GM04503 (cell line): ENCODE results near the gene MRPS24.
"Not testable (repeated sequence)": the region's sequence is repeated elsewhere in the genome, so short reads cannot be mapped to it uniquely, and the experiment has no call there.

Experiments
- DNase-seq: peaks from one replicate; pipeline ENCODE4 v3.0.0-alpha.2; 2012; ENCODE audit warnings: low read depth

Gene MRPS24

DNA sequence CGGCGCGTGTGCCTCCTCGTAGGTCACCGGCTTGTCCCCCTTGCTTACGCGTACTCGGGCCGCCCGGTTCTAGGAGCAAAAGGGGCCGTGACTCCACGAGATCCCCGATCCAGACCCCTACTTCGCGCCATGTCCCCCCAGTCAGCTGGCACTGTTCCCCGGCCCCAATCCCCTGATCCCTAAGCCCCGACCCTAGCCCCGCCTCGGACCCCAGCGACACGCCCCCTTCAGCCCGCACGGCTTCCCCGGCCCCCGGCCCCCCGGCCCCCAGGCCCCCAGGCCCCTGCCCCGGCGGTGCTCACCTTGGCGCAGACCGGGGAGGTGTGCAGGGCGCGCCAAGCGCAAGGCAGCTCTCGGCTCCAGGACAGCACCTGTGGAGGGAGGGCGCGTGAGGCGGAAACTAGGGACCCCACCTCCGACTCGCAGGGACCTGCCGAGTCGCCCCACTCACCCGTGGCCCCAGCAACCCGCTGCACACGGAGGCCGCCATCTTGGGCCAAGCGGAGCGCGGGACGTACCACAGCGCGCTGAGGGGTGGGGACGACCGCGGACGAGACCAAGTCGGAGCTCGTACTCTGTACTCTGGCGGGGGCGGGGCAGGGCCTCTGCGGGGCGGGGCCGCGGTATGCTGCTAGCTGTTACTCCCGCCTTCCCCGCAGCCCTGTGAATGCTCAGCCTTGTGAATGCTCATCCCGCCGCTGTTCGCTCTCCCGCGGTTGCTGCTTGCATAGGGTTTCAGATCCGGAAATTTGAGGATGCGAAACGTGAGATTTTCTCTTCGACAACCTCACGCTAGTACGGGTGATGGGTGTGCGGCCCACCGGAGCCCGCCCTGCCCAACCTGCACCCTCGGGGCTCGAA lies at the start of gene MRPS24:
Gene MRPS24, minus strand, starts transcription at position 512 of the 861 bp plus-strand sequence. Its CDS starts 22 bp downstream, at position 490.
- DNase-seq, result peak; percentile 56

- DNase-seq, result no peak
Observed at GRCh38 chr7:43915907-43916306, 46.6 kb upstream of the MRPS24 start.

DNA sequence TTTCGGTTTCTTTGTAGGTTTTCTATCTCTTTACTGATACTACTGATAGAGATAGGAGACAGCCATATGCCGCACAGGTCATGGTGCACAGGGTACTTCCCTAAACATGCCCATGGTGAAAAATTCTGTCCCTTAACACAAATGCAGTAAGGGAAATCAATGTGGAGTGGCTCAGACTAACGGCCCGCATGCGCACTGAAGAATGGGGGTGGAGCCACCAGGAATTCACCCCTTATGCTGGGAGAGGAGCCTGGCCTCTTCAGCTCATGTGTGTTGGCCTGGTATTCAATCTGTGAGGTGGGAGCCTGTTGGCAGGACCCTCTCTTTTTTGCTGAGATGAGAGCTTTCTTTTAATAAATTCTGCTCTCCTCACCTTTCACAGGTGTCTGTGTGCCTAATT lies 45.5 kb upstream of the MRPS24 start:
- DNase-seq, result no peak

DNA sequence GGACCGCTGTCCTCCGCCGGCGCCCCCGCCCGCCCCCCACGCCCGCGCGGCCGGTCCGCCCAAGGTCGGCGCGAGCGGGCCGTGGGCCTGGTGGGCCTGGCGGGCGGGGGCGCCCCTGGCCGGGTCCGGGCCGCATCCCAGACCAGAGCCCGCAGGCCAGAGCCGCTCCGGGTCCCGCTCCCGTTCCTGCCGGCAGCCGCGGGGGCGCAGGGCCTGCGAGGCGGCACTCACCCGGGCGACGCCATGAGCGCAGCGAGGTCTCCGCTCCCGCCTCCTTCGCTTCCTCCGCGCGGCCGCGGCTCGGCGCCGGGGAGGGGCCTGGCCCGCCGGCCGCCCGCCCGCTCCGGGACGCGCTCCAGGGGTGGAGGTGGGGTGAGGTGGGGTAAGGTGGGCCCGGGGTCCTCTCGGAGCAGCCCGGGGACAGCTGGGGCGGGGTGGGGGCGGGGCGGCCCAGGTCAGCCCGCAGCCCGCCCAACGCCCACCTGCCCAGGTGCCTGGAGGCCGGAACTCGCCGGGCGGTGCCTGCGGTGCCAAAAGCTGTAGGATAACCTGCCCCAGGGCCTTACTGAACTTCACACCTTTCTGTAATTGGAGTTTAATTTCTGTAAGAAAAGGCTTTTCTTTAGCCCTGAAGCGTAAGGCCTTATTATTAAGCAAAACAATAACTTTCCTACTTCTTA lies 37.2 kb upstream of the MRPS24 start, which contains the start of gene URGCP:
Gene URGCP, minus strand, starts transcription at position 266 of the 680 bp plus-strand sequence. Its CDS starts 21 bp downstream, at position 245.
- DNase-seq, result no peak

GRCh38 chr7:43905956-43906330 lies 36.6 kb upstream of the MRPS24 start:
- DNase-seq, result no peak

DNA sequence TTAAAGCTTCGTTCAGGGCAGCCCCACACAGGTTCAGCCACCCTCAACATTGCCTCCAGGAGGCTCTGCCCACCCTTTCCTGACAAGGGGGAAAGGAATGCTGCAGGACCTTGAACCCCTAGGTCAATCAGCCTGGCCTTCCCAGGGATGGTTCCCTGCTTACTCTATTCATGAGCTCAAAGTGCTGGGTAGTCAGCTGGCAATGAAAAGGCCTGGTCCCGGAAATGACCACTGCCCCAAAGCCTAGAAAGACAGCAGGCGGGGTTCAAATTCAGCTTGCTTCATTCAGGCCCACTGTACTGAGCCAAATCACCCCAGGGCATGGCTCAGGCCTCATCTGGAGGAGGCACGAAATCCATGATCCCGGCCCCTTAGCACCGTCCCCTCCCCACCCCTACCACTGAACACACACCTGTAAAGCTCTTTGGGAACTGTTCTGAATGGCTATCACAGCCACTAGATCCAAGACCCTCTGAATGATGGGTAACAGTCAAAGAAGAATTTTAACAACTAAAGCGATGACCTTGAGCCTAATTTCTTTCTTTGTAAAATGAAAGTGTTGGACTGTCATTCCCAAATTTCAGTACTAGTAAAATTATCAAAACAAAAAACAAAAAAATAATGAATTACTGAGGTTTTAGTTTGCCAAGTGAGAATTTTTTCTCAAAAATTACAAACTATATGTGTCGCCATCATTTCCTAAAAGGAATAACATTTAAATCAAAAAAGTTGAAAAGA lies 36.1 kb upstream of the MRPS24 start:
- no peak for DNase-seq

GRCh38 chr7:43904533-43905208 lies 35.4 kb upstream of the MRPS24 start:
- no peak for DNase-seq

DNA sequence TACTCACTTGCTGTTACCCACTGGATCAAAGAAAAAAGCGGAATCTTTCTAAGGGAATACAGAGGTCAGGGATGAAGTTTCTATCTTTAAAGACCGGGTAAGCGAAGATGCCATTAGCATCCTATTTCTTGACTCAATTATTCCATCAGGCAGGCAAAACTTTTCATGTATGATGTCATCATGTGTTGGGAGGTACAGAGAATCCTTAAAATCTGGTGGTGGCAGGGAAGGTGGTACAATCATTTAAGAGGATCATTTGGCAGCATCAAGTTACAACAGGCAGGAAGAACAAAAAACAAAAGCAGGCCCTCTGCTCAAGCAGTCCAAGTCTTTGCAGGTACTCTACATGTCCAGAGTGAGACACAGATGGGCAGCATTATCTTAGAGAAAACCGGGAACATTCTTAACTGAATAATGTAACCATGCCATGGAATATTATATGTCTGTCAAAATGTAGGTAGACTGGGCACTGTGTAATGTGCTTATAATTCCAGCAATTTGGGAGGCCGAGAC lies 33.3 kb upstream of the MRPS24 start:
- no peak for DNase-seq

GRCh38 chr7:43898571-43898970 lies 29.3 kb upstream of the MRPS24 start:
- DNase-seq, result not testable (repeated sequence)

- DNase-seq, result no peak
Observed at GRCh38 chr7:43895847-43896415, 26.6 kb upstream of the MRPS24 start.

DNA sequence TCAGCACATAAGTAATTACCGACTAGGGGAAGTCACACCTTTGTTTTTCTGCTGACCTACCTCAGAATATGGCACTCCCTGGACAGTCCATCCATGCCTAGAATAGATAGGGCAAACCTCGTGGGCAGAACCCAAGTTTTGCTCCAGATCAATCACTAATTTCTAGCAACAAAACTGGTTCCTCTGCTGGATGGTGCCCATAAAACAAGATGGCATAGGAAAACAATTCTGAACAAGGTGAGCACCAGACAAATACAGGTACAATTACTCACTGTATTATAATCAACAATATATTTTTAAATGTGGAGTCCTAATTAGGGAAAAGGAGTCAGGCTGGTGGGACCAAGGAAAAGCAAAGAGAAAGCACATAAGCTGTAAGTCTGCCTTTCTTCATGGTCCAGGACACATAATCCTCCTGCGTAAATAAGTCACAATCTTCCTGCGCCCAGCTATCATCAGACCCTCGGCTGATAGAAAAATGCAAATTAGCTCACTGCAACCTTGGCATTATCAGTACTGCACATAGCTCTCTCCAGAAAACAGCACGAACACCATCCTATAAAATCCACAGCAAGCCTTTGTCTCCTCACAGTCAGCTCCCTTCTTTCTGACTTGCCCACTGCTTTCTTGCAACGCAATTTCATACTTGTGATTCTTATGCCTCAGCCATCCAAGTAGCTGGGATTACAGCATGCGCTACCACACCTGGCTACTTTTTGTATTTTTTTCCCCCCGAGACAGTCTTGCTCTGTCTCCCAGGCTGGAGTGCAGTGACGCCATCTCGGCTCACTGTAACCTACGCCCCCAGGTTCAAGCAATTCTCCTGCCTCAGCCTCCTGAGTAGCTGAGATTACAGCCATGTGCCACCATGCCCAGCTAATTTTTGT lies 22.0 kb upstream of the MRPS24 start:
- DNase-seq, result no peak

DNA sequence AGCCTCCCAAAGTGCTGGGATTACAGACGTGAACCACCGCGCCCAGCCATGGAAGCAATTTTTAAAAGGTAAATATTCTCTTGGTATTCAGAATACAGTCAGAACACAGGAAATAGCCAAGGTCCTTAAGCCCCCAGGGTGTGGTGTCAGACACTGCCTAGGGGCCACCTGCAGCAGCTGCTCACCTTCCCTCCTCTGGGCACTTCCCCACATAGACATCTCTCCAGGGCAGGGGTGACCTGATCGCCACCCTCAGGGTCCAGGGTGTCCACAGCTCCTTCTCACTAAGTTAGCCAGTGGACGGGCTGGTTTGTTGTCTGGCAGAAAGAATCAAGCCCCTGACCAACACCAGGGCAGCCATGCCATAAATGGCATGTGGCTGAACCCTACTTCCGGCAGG lies 21.2 kb upstream of the MRPS24 start:
- DNase-seq, result no peak

DNA sequence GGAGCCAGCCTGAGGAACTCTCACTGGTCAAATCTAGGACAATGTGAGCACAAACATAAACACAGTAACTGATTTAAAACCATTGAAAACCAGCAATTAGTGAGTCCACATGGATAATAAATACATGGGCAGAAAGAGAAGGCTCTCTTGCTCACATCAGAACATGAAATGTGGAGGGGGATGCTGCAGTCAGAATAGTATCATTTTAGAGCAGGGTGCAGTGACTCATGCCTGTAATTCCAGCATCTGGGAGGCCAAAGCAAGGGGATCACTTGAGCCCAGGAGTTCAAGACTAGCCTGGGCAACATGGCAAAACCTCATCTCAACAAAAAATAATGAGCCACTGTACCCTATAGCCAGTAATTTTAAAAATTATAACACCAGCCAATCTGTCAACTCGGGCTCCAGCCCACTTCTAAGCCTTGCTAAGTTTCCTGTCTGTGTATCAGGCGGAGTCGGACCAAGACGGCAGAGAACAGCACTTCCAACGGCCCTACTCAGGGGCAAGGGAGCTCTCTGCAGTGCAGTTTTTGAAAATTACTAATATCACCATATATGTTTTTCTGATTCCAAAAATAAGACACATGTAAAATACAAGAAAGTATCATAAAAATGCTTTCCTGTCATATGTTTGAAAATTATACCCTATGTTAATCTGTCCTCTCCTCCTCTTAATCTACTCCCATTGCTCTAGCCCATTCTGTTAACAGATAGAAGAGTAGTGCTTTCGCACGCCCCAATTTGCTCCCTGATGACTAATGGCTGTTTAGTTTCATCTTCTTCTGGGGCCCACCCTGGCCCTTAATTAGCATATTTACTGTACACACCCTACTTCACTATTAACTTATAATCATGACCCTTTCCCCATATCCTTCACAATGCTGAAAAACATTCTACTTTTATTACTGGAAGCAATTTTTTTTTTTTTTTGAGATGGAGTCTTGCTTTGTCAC lies 20.0 kb upstream of the MRPS24 start:
- DNase-seq, result no peak

DNA sequence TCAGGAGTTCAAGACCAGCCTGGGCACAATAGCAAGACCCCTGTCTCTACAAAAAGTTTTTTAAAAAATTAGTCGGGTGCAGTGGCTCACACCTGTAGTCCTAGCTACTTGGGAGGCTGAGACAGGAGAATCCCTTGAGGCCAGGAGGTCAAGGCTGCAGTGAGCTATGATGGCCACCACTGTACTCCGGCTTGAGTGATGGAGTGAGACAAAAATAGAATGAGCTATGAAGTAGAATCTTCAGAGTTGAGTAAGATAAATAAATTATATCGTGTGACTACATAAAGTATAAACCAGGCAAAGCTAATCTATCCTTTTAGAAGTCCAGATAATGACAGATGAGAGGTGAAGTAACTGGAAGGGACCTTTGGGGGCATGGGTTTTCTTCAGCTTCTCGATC lies 15.3 kb upstream of the MRPS24 start:
- no peak for DNase-seq

- DNase-seq, result no peak
Observed at GRCh38 chr7:43884209-43884608, 14.9 kb upstream of the MRPS24 start.

DNA sequence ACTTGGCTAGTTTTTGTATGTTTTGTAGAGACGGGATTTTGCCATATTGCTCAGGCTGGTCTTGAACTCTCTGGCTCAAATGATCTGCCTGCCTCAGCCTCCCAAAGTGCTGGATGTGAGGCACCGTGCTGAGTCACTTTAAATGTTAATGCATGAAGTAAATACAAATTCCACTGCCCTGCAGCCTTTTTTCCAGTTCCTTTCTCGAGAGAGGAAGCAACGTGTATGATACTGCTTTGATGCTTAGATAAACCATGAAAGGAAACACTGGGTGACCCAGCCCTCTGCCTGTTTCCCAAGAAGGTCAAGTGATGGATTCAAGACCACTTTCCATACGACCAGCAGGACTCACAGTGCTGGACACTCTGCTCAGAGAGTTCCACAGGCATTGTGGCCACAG lies 11.3 kb upstream of the MRPS24 start:
- DNase-seq, result no peak

DNA sequence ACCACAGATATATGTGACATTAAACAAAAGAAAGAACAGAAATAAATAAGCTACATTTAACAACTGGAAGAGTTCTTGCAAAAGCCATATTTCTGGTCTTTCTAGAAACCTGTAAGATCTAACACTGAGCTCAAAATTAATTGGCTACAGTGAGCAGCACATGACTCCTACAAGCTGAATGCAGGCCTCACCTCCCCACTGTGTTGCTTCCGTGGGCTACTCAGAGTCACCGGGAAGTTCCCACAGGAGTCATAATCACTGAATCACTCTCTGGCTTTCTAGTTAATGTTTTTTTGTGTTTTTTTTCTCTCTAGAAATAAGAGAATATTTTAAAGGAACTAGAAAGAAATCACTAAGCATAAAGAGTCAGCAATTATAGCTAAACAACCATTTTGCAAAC lies 10.2 kb upstream of the MRPS24 start:
- peak; percentile 59 for DNase-seq

GRCh38 chr7:43878867-43879266 lies 9.6 kb upstream of the MRPS24 start:
- DNase-seq, result no peak
